Measurements from ENCODE around the gene ACTL6B. TPM values are rescaled to one million over a fixed set of nuclear protein-coding genes. Genes with fewer than 3 reads are reported as not detected.
"Not testable (repeated sequence)": the region's sequence is repeated elsewhere in the genome, so short reads cannot be mapped to it uniquely, and the experiment has no call there.

Gene ACTL6B
- total and polyA plus RNA-seq, 2 experiments from 2014 or later = not detected

DNA sequence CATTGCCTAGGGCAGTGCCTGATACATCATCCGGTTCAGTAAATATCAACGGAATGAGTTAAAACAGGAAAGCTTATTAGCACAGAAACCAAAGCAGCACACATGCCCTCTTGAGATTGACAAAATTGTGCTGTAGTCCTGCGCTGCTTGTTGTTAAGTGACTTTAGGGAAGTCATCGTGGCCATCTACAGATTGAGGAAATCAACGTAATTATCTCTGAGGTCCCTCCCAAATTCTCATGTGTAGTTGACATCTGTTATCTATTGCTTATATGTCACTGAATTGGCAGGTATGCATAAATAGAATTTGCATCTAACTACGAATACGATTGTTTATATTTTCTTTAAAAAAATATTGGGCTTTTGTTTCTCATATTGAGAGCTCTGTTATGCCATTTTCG lies 13.8 kb upstream of the ACTL6B start:
- no peak for TF ChIP-seq EZH2 (IDR thresholded peaks at IDR 0.05; ENCODE audit: borderline replicate concordance)
- Histone ChIP-seq H3K9me3 (ENCODE audit: low read depth) (no peaks in the 10 kb centered on the region), H3K79me2 (peaks cover 12% of the 10 kb centered on the region), H3K27ac (no peak overlapping the region), H3K27me3 (no peaks in the 10 kb centered on the region), H3K4me2 (no peak overlapping the region), H4K20me1 (ENCODE audit: insufficient read depth, poor library complexity, severe bottlenecking) (peaks cover 9% of the 10 kb centered on the region), H2AFZ (no peak overlapping the region), H3K4me3 (no peak overlapping the region), H3K4me1 (ENCODE audit: insufficient read depth) (no peaks in the 10 kb centered on the region), H3K9me2 (replicated peaks; ENCODE audit: insufficient read depth) (no peaks in the 10 kb centered on the region), H3K36me3 (replicated peaks; ENCODE audit: insufficient read depth, low read depth) (no peaks in the 10 kb centered on the region)
- WGBS (ENCODE audit: low lambda C conversion rate, missing lambda C conversion rate) = 78% methylated on average over 8 of the region's 8 CpGs
- DNase-seq (ENCODE audit: low spot score) = no peak

DNA sequence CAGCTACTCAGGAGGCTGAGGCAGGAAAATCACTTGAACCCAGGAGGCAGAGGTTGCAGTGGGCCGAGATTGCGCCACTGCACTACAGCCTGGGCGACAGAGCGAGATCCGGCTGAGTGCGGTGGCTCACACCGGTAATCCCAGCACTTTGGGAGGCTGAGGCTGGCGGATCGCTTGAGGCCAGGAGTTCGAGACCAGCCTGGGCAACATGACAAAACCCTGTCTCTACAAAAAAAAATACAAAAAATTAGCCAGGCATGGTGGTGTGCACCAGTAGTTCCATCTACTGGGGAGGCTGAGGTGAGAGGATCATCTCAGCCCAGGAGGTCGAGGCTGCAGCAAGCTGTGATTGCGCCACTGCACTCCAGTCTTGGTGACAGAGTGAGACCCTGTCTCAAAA lies 12.9 kb upstream of the ACTL6B start:
- H3K4me3 ChIP-seq; H4K20me1 ChIP-seq (ENCODE audit: insufficient read depth, poor library complexity, severe bottlenecking); H3K9me3 ChIP-seq (ENCODE audit: low read depth); H3K9me2 ChIP-seq (replicated peaks; ENCODE audit: insufficient read depth); H3K36me3 ChIP-seq (replicated peaks; ENCODE audit: insufficient read depth, low read depth); DNase-seq (ENCODE audit: low spot score); H3K27me3 ChIP-seq; H3K4me2 ChIP-seq; H3K79me2 ChIP-seq; H3K4me1 ChIP-seq (ENCODE audit: insufficient read depth); H3K27ac ChIP-seq; H2AFZ ChIP-seq: not testable (repeated sequence)
- WGBS (ENCODE audit: low lambda C conversion rate, missing lambda C conversion rate) = 97% methylated on average over 12 of the region's 12 CpGs

DNA sequence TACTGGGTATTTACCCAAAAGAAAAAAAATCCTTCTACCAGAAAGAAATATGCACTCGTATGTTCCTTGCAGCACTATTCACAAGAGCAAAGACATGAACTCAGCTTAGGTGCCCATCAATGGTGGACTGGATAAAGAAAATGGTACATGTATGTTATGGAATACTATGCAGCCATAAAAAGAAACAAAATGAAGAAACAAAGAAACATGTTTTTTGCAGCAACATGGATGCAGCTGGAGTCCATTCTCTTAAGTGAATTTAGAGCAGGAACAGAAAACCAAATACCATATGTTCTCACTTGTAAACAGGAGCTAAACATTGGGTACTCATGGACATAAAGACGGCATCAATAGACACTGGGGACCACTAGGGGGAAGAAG lies 11.8 kb upstream of the ACTL6B start:
- H3K4me2 ChIP-seq = no peak overlapping the region
- no peaks in the 10 kb centered on the region for H3K9me3 ChIP-seq (ENCODE audit: low read depth)
- WGBS (ENCODE audit: low lambda C conversion rate, missing lambda C conversion rate) = 94% methylated on average over 2 of the region's 2 CpGs

DNA sequence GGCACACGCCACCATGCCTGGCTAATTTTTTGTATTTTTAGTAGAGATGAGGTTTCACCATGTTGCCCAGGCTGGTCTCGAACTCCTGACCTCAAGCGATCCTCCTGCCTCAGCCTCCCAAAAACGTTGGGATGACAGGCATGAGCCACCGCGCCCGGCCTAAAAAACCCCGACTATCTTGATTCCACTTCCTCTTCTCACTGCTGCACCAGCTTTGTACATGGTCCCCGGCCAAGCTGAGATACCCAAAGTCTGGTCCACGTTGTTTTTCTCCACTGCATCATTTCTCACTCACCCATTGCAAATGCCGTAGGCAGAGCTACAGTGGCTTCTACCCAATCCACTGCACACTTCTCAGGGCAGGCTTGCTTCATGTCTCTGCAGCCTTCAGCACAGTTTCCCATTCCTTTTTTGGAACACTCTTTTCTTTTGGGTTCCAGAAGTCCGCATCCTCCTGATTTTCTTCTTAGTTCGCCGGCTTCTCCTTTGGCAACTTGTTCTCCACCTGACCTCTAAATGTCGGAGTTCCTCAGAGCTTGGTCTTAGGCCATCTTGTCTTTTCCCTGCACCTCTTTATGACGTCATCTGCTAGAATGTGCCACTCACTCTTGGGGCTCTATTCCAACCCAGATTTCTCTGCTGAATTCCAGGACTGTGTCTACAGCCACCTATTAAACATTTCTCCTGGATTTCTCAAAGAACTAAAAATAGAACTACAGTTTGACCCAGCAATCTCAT lies 11.3 kb upstream of the ACTL6B start:
- Histone ChIP-seq H3K4me3 (no peak overlapping the region), H3K4me1 (ENCODE audit: insufficient read depth) (no peaks in the 10 kb centered on the region), H3K79me2 (no peaks in the 10 kb centered on the region), H3K36me3 (replicated peaks; ENCODE audit: insufficient read depth, low read depth) (no peaks in the 10 kb centered on the region), H3K27ac (no peak overlapping the region), H4K20me1 (ENCODE audit: insufficient read depth, poor library complexity, severe bottlenecking) (no peaks in the 10 kb centered on the region), H3K27me3 (no peaks in the 10 kb centered on the region), H3K9me2 (replicated peaks; ENCODE audit: insufficient read depth) (no peaks in the 10 kb centered on the region), H3K9me3 (ENCODE audit: low read depth) (no peaks in the 10 kb centered on the region), H2AFZ (no peak overlapping the region), H3K4me2 (no peak overlapping the region)
- WGBS (ENCODE audit: low lambda C conversion rate, missing lambda C conversion rate) = 92% methylated on average over 16 of the region's 16 CpGs
- DNase-seq (ENCODE audit: low spot score) = no peak
- TF ChIP-seq EZH2 (IDR thresholded peaks at IDR 0.05; ENCODE audit: borderline replicate concordance) (no peak), EZH2phosphoT487 (IDR thresholded peaks at IDR 0.05; ENCODE audit: low read depth, severe bottlenecking, unreplicated experiment) (no peak)
- TF ChIP-seq, protein P1, sequence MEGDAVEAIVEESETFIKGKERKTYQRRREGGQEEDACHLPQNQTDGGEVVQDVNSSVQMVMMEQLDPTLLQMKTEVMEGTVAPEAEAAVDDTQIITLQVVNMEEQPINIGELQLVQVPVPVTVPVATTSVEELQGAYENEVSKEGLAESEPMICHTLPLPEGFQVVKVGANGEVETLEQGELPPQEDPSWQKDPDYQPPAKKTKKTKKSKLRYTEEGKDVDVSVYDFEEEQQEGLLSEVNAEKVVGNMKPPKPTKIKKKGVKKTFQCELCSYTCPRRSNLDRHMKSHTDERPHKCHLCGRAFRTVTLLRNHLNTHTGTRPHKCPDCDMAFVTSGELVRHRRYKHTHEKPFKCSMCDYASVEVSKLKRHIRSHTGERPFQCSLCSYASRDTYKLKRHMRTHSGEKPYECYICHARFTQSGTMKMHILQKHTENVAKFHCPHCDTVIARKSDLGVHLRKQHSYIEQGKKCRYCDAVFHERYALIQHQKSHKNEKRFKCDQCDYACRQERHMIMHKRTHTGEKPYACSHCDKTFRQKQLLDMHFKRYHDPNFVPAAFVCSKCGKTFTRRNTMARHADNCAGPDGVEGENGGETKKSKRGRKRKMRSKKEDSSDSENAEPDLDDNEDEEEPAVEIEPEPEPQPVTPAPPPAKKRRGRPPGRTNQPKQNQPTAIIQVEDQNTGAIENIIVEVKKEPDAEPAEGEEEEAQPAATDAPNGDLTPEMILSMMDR (IDR thresholded peaks at IDR 0.05; ENCODE audit: poor library complexity) = no peak

More for the DNA sequence above, 11.8 kb upstream of the ACTL6B start:
- no peaks in the 10 kb centered on the region for H3K79me2 ChIP-seq
- H3K36me3 ChIP-seq (replicated peaks; ENCODE audit: insufficient read depth, low read depth) = no peaks in the 10 kb centered on the region
- no peaks in the 10 kb centered on the region for H3K4me1 ChIP-seq (ENCODE audit: insufficient read depth)
- no peak overlapping the region for H3K4me3 ChIP-seq
- TF ChIP-seq EZH2 (IDR thresholded peaks at IDR 0.05; ENCODE audit: borderline replicate concordance) (no peak), EZH2phosphoT487 (IDR thresholded peaks at IDR 0.05; ENCODE audit: low read depth, severe bottlenecking, unreplicated experiment) (no peak)
- TF ChIP-seq, protein P1 (IDR thresholded peaks at IDR 0.05; ENCODE audit: poor library complexity) = no peak
- H3K27ac ChIP-seq = no peak overlapping the region
- H4K20me1 ChIP-seq (ENCODE audit: insufficient read depth, poor library complexity, severe bottlenecking) = no peaks in the 10 kb centered on the region
- no peak for DNase-seq (ENCODE audit: low spot score)
- no peak overlapping the region for H2AFZ ChIP-seq
- H3K9me2 ChIP-seq (replicated peaks; ENCODE audit: insufficient read depth) = no peaks in the 10 kb centered on the region
- no peaks in the 10 kb centered on the region for H3K27me3 ChIP-seq

Data from hepatocyte (in vitro differentiated cells).